Measurements from ENCODE around the gene AREL1. TPM values are rescaled to one million over a fixed set of nuclear protein-coding genes. Genes with fewer than 3 reads are reported as not detected.

The AREL1 gene
- total and polyA plus RNA-seq, 2 of the 8 experiments (the other 6 are each of a cell fraction or from before 2014, with no cell fraction given) = 31.4 to 49.1 TPM

- POLR2A ChIA-PET (ENCODE audit: partially characterized antibody) = interaction anchor here (1.4 kb wide), 2 partner anchors 34 to 38 kb away, joined by 3 read pairs; no protein-coding TSS in a partner anchor
- H3K4me1 ChIP-seq (replicated peaks in 1 of 4; ENCODE audit: control insufficient read depth in 3 of 4, insufficient read depth in 4 of 4, low read length in 3 of 4) = peaks cover 4 to 8% (median 5%) of the 10 kb centered on the region in 4 experiments; a peak in 6 of 7 replicates
- H2BK12ac ChIP-seq (ENCODE audit: low read depth, low read length) = no peak overlapping the region
- H3K27me3 ChIP-seq (replicated peaks in 1 of 4; ENCODE audit: control insufficient read depth in 3 of 4, extremely low read depth in 1 of 4, insufficient read depth in 3 of 4, low read length in 3 of 4) = peaks cover 16 to 17% (median 17%) of the 10 kb centered on the region in 4 experiments
- 94% methylated on average over 14 of the region's 14 CpGs; no CpG with 5 or more reads in 1 of the 2 experiments for WGBS, 2 experiments (ENCODE audit: extremely low coverage in 1 of 2, insufficient coverage in 1 of 2, insufficient read length in 1 of 2, insufficient replicate concordance in 2 of 2, low coverage in 1 of 2, low lambda C conversion rate in 2 of 2, missing lambda C conversion rate in 1 of 2)
- H4K20me1 ChIP-seq (replicated peaks in 1 of 2; ENCODE audit: control insufficient read depth in 1 of 2, insufficient read depth in 2 of 2, low read length in 2 of 2) = no peaks in the 10 kb centered on the region
- H3K79me1 ChIP-seq (ENCODE audit: low read depth, low read length) = no peaks in the 10 kb centered on the region
- CTCF ChIA-PET (ENCODE audit: partially characterized antibody) = interaction anchor here (1.0 to 5.4 kb wide), 8 partner anchors 8 to 115 kb away, joined by 3 to 39 read pairs (median 8); no protein-coding TSS in a partner anchor
- H4K91ac ChIP-seq (replicated peaks; ENCODE audit: insufficient read length, low read length) = no peak overlapping the region
- no peak overlapping the region for H2AK5ac ChIP-seq (ENCODE audit: low read depth, low read length)
- H3K4me2 ChIP-seq (ENCODE audit: insufficient read depth in 1 of 2, low read depth in 2 of 2, low read length in 2 of 2) = no peak overlapping the region
- H2BK120ac ChIP-seq (replicated peaks; ENCODE audit: low read depth, low read length) = no peak overlapping the region
- peaks cover 7% of the 10 kb centered on the region; the same call in 1 of the 2 replicates for H3K23me2 ChIP-seq (ENCODE audit: low read depth, low read length)
- no peaks in the 10 kb centered on the region for H3K79me2 ChIP-seq (ENCODE audit: control insufficient read depth in 1 of 2, insufficient read depth in 2 of 2, low read length in 2 of 2)
- no peak overlapping the region for H2BK5ac ChIP-seq (ENCODE audit: low read depth, low read length)
- H2AFZ ChIP-seq (ENCODE audit: low read length) = no peak overlapping the region
- no peak overlapping the region for H3K23ac ChIP-seq (ENCODE audit: insufficient read length)
- no peaks in the 10 kb centered on the region; a peak in 1 of 4 replicates for H3K9me3 ChIP-seq (ENCODE audit: insufficient read depth in 2 of 2, low read depth in 1 of 2, low read length in 1 of 2)
- no peak overlapping the region for H2BK20ac ChIP-seq (ENCODE audit: low read length)
- no peak overlapping the region for H2BK15ac ChIP-seq (ENCODE audit: low read length)
- H3K18ac ChIP-seq (ENCODE audit: extremely low read depth, low read length) = no peak overlapping the region
- H3K14ac ChIP-seq (ENCODE audit: insufficient read length) = no peak overlapping the region
- no peak overlapping the region for H3K4ac ChIP-seq (replicated peaks; ENCODE audit: insufficient read length, low read depth, low read length)
- no peak for FAIRE-seq
- no peak overlapping the region for H4K5ac ChIP-seq (ENCODE audit: insufficient read length, low read depth, low read length)
- H4K8ac ChIP-seq (ENCODE audit: extremely low read depth, insufficient read depth, low read length) = no peak overlapping the region
- no peak overlapping the region for H3K27ac ChIP-seq (ENCODE audit: low read depth, low read length)
- H3K56ac ChIP-seq (replicated peaks; ENCODE audit: insufficient read length, low read depth, low read length) = no peak overlapping the region
- peaks cover 0 to 9% (median 0%) of the 10 kb centered on the region in 4 experiments; a peak in 1 of 8 replicates for H3K36me3 ChIP-seq (ENCODE audit: control insufficient read depth in 2 of 4, insufficient read depth in 4 of 4, low read length in 3 of 4)
- DNase-seq (ENCODE audit: low read depth in 1 of 2, low spot score in 2 of 2) = no peak
- H3K4me3 ChIP-seq (ENCODE audit: extremely low read depth in 1 of 4, insufficient read depth in 2 of 4, low read depth in 3 of 4, low read length in 4 of 4) = no peak overlapping the region
- no peak overlapping the region for H3K9ac ChIP-seq (replicated peaks in 1 of 4; ENCODE audit: extremely low read depth in 1 of 4, low read depth in 3 of 4, low read length in 3 of 4)
- no peak for TF ChIP-seq RNF2 (IDR thresholded peaks at IDR 0.05; ENCODE audit: borderline replicate concordance, low read depth, low read length, missing control alignments, poor library complexity, severe bottlenecking)
- TF ChIP-seq FOSL1 (IDR thresholded peaks at IDR 0.05; ENCODE audit: insufficient read depth, low read depth, low read length) = no peak
- TF ChIP-seq YY1 (IDR thresholded peaks at IDR 0.05; ENCODE audit: low read depth, low read length) = no peak
- no peak for TF ChIP-seq RXRA (IDR thresholded peaks at IDR 0.05; ENCODE audit: insufficient read depth, low read depth, low read length)
- TF ChIP-seq POLR2A (IDR thresholded peaks at IDR 0.05; ENCODE audit: control extremely low read depth in 1 of 2, low read depth in 2 of 2, low read length in 2 of 2) = no peak
- TF ChIP-seq CHD1 (IDR thresholded peaks at IDR 0.05; ENCODE audit: low read depth, low read length) = no peak
- TF ChIP-seq KDM4A (IDR thresholded peaks at IDR 0.05; ENCODE audit: low read depth, low read length, severe bottlenecking) = no peak
- TF ChIP-seq KDM1A (IDR thresholded peaks at IDR 0.05; ENCODE audit: borderline replicate concordance, low read length) = no peak
- TF ChIP-seq TAF1 (IDR thresholded peaks at IDR 0.05; ENCODE audit: low read depth, low read length) = no peak
- TF ChIP-seq ATF3 (IDR thresholded peaks at IDR 0.05; ENCODE audit: insufficient read depth, low read depth, low read length) = no peak
- TF ChIP-seq TBP (IDR thresholded peaks at IDR 0.05; ENCODE audit: low read depth, low read length) = no peak
- no peak for TF ChIP-seq CTBP2 (IDR thresholded peaks at IDR 0.05; ENCODE audit: borderline replicate concordance, insufficient read depth, insufficient read length, low read length)
- no peak for TF ChIP-seq CREB1 (IDR thresholded peaks at IDR 0.05)
Observed at GRCh38 chr14:74615735-74616134, 97.1 kb downstream of the AREL1 start.
